GM12865 (cell line): Measurements from ENCODE around the gene ERMN.
"Not testable (repeated sequence)": the region's sequence is repeated elsewhere in the genome, so short reads cannot be mapped to it uniquely, and the experiment has no call there.

ENCODE experiments used
- DNase-seq: peaks from one replicate; pipeline ENCODE4 v3.0.0; 2010; ENCODE audit warnings: low read depth
- H3K4me3 ChIP-seq: 2 replicates; pipeline ENCODE4 v1.5.1; 2011; ENCODE audit warnings: mild to moderate bottlenecking, low read depth, low read length, control low read depth
- CTCF ChIP-seq: IDR thresholded peaks from 2 replicates; pipeline ENCODE4 v1.5.1; 2011; ENCODE audit warnings: low read length, control low read depth, low read depth, inconsistent platforms; ENCODE audit not compliant: insufficient read depth; ENCODE audit errors: missing control alignments

ERMN gene

DNA sequence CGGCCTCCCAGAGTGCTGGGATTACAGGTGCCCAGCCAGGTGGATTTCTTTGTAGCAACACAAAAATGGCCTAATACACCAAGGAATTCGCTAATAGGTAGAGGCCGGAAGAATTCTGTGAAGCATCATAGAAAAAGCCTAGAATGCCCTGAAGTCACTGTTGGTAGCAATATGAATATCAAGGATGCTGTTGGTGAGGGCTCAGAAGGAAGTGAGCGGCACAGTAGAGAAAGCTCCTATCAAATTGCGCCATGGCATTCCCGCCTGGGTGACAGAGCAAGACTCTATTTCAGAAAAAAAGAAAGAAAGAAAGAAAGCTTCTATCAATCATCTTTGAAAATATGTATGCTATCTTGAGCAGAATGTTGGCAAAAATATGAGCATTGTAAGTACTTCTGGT lies 44.3 kb downstream of the ERMN start:
- H3K4me3 ChIP-seq, result no peak overlapping the region
- DNase-seq, result no peak
- TF ChIP-seq CTCF, result no peak

DNA sequence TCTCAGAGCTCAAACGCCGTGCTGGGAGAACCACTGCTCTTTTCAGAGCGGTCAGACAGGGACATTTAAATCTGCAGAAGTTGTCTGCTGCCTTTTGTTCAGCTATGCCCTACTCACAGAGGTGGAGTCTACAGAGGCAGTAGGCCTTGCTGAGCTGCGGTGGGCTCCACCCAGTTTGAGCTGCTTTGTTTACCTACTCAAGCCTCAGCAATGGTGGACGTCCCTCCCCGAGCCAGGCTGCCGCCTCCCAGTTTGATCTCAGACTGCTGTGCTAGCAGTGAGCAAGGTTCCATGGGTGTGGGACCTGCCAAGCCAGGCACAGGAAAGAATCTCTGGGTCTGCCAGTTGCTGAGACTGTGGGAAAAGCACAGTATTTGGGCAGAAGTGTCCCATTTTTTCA lies 46.3 kb downstream of the ERMN start:
- DNase-seq, H3K4me3 ChIP-seq: not testable (repeated sequence)

DNA sequence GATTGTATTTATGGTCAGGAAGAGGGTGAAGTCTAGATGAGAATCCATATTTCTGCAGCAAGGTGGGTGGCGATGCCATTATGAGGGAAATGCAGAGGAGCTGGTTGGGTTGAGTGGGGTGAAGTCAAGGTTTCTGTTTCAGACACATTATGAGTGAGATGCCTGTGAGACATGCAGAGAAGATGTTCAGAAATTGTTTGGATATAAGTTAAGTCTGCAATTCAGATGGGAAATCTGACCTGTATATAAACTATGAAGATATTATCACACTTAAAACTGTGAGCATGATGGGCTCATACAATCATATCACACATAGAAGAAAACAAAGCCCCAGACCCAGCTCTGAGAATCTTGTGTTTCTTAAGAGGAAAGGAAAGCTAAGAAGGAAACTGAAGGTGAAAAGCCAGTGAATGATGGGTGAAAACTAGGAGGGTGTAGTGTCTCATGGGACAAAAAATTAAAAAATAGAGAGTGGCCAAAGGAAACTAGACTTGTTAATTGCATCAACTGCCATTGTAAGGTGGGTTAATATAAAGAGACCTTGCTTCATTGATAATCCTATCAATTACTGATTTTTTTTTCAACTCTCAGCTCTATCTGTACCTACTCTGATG lies 53.9 kb downstream of the ERMN start:
- DNase-seq, result no peak
- no peak overlapping the region for H3K4me3 ChIP-seq
- no peak for TF ChIP-seq CTCF

- DNase-seq, result no peak
These were observed 55.7 kb downstream of the ERMN start for GRCh38 chr2:157269922-157270321.

DNA sequence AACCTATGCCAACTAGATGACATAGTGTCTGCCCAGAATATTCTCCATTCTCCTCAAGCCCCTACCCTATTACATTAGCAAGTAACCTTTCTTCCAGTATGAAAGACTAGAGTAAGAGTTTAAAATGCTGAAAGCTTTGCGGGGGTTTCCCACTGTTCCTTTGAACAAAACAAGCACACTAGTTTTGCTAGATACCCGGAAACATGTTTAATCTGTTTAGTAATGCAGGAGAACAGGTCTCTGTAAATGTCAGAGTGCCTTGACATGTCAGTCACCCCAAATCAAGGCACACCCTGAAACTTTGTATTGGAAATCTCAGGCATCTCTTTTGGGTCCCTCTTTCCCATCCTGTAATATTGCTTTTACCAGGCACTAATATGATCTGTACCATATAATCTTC lies 56.6 kb downstream of the ERMN start:
- DNase-seq, result no peak
- TF ChIP-seq CTCF, result no peak
- no peak overlapping the region for H3K4me3 ChIP-seq

More at GRCh38 chr2:157269922-157270321, 55.7 kb downstream of the ERMN start:
- no peak overlapping the region for H3K4me3 ChIP-seq
- no peak for TF ChIP-seq CTCF
